Right atrium auricular region (tissue), 2 donors: Measurements from ENCODE around the gene FGFBP2. TPM values are rescaled to one million over a fixed set of nuclear protein-coding genes. Genes with fewer than 3 reads are reported as not detected.
"Not testable (repeated sequence)": the region's sequence is repeated elsewhere in the genome, so short reads cannot be mapped to it uniquely, and the experiment has no call there.

Experiments used
- DNase-seq: peaks from one replicate; pipeline ENCODE4 v3.0.0-alpha.2; 2019; ENCODE audit warnings: low spot score
- H3K27ac ChIP-seq, 2 donors: fragments of 200-600 bp; sonication (generic); 1 replicate in 1 of 2; 2 replicates in 1 of 2; pipeline ENCODE4 v1.5.1; 2016 to 2019
- H3K27me3 ChIP-seq, 2 donors: fragments of 200-600 bp; sonication (generic); one replicate each; pipeline versions ENCODE4 v1.5.1 to v1.6.0; 2017 to 2019
- H3K36me3 ChIP-seq: fragments of 200-600 bp; sonication (generic); one replicate; pipeline ENCODE4 v1.5.1; 2016
- H3K4me1 ChIP-seq, 2 donors: fragments of 200-600 bp; sonication (generic); one replicate each; pipeline versions ENCODE4 v1.5.1 to v1.6.0; 2017 to 2019
- H3K4me3 ChIP-seq, 2 donors: fragments of 200-600 bp; sonication (generic); 1 replicate in 1 of 2; 2 replicates in 1 of 2; pipeline ENCODE4 v1.5.1; 2017 to 2019; ENCODE audit warnings: mild to moderate bottlenecking in 1 of 2, moderate library complexity in 1 of 2
- H3K9me3 ChIP-seq, 2 donors: fragments of 200-600 bp; sonication (generic); one replicate each; pipeline ENCODE4 v1.5.1; 2019
- total RNA-seq, 2 donors: library from RNA; depleted of rRNA; stranded (reverse); fragments of >200 nt; gene quantifications; one replicate each; pipeline ENCODE4 v1.1.0, GENCODE V29; 2016
- TF ChIP-seq, protein P1 (sequence below), 2 donors: fragments of 200-600 bp; sonication (generic); IDR thresholded peaks; one replicate each; pipeline ENCODE4 v1.5.1; 2019; ENCODE audit warnings: antibody characterized with exemption in 2 of 2

Gene FGFBP2
- total RNA-seq, 2 donors from 2014 or later, result 4.8 to 10.7 TPM

GRCh38 chr4:15918484-15919129 lies 44.4 kb downstream of the FGFBP2 start:
- Histone ChIP-seq H3K27ac (no peak overlapping the region), H3K36me3 (no peaks in the 10 kb centered on the region), H3K27me3 (no peaks in the 10 kb centered on the region), H3K4me3 (no peak overlapping the region), H3K9me3 (no peaks in the 10 kb centered on the region), H3K4me1 (peaks cover 0 to 8% of the 10 kb centered on the region in 2 donors)
- TF ChIP-seq, protein P1, sequence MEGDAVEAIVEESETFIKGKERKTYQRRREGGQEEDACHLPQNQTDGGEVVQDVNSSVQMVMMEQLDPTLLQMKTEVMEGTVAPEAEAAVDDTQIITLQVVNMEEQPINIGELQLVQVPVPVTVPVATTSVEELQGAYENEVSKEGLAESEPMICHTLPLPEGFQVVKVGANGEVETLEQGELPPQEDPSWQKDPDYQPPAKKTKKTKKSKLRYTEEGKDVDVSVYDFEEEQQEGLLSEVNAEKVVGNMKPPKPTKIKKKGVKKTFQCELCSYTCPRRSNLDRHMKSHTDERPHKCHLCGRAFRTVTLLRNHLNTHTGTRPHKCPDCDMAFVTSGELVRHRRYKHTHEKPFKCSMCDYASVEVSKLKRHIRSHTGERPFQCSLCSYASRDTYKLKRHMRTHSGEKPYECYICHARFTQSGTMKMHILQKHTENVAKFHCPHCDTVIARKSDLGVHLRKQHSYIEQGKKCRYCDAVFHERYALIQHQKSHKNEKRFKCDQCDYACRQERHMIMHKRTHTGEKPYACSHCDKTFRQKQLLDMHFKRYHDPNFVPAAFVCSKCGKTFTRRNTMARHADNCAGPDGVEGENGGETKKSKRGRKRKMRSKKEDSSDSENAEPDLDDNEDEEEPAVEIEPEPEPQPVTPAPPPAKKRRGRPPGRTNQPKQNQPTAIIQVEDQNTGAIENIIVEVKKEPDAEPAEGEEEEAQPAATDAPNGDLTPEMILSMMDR (IDR thresholded peaks at IDR 0.05), result no peak
- no peak for DNase-seq

- Histone ChIP-seq H3K9me3 (no peaks in the 10 kb centered on the region), H3K27me3 (no peaks in the 10 kb centered on the region), H3K27ac (no peak overlapping the region), H3K4me3 (no peak overlapping the region), H3K36me3 (no peaks in the 10 kb centered on the region), H3K4me1 (peaks cover 0 to 8% of the 10 kb centered on the region in 2 donors)
- no peak for DNase-seq
- TF ChIP-seq, protein P1 (IDR thresholded peaks at IDR 0.05), result no peak
These were observed 45.7 kb downstream of the FGFBP2 start for GRCh38 chr4:15917297-15917696.

DNA sequence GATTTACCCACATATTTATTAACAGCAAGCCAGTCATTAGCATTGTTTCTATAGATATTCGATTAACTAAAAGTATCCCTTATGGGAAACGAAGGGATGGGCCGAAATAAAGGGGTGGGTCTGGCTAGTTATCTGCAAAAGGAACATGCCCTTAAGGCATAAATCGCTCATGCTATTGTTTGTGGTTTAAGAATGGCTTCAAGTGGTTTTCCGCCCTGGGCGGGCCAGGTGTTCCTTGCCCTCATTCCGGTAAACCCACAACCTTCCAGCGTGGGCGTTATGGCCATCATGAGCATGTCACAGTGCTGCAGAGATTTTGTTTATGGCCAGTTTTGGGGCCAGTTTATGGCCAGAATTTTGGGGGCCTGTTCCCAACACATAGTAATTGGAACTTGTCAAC lies 46.6 kb downstream of the FGFBP2 start:
- H3K9me3 ChIP-seq, H3K4me1 ChIP-seq, H3K27ac ChIP-seq, H3K4me3 ChIP-seq, DNase-seq, H3K36me3 ChIP-seq, H3K27me3 ChIP-seq: not testable (repeated sequence)

- Histone ChIP-seq H3K27me3 (no peaks in the 10 kb centered on the region), H3K4me3 (no peak overlapping the region)
- TF ChIP-seq, protein P1 (IDR thresholded peaks at IDR 0.05), result no peak
These were observed 48.2 kb downstream of the FGFBP2 start for GRCh38 chr4:15914736-15915135.

GRCh38 chr4:15914291-15914690 lies 48.7 kb downstream of the FGFBP2 start:
- no peak overlapping the region for H3K27ac ChIP-seq
- DNase-seq, result no peak
- TF ChIP-seq, protein P1 (IDR thresholded peaks at IDR 0.05), result no peak

More at GRCh38 chr4:15914736-15915135, 48.2 kb downstream of the FGFBP2 start:
- no peaks in the 10 kb centered on the region for H3K9me3 ChIP-seq
- H3K4me1 ChIP-seq, result no peaks in the 10 kb centered on the region
- no peak for DNase-seq
- H3K27ac ChIP-seq, result no peak overlapping the region
- no peaks in the 10 kb centered on the region for H3K36me3 ChIP-seq

DNA sequence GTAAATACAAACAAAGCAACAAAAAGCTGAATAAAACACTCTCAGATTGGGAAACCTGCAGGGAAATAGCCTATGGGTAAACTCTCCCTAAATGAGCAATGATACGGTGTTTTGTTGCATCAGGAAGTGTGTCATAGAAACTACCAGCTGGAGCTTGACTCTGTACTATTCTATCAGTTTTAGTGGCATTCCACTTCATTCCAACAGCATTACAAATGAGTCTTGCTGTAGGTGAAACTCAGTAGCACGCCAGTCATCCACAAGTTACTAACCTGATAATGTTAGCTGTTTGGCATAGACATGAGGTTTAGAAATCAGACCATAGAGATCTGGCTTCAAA lies 49.4 kb downstream of the FGFBP2 start:
- H3K9me3 ChIP-seq, result no peaks in the 10 kb centered on the region
- no peak for DNase-seq
- no peak overlapping the region for H3K4me3 ChIP-seq
- TF ChIP-seq, protein P1 (IDR thresholded peaks at IDR 0.05), result no peak
- no peak overlapping the region for H3K27ac ChIP-seq
- H3K36me3 ChIP-seq, result no peaks in the 10 kb centered on the region
- H3K4me1 ChIP-seq, result no peaks in the 10 kb centered on the region
- no peaks in the 10 kb centered on the region for H3K27me3 ChIP-seq

More at GRCh38 chr4:15914291-15914690, 48.7 kb downstream of the FGFBP2 start:
- H3K4me1 ChIP-seq, result no peaks in the 10 kb centered on the region
- H3K27me3 ChIP-seq, result no peaks in the 10 kb centered on the region
- H3K36me3 ChIP-seq, result no peaks in the 10 kb centered on the region
- no peaks in the 10 kb centered on the region for H3K9me3 ChIP-seq
- H3K4me3 ChIP-seq, result no peak overlapping the region
